ENCODE results near the gene FLNA. TPM values are rescaled to one million over a fixed set of nuclear protein-coding genes. Genes with fewer than 3 reads are reported as not detected.

Gene FLNA
- 1,220 and 1,461 TPM in 2 replicates for total RNA-seq

GRCh38 chrX:154374313-154375155 is at the start of gene FLNA:
Gene FLNA (minus strand): TSS chrX:154374634. CDS start chrX:154371245, 3,389 bp downstream.

GRCh38 chrX:154409222-154409871 is 34.9 kb upstream of the FLNA start, which contains the start of gene DNASE1L1:
Gene DNASE1L1 (minus strand): TSS chrX:154409254. CDS start chrX:154405568, 3,686 bp downstream.

GRCh38 chrX:154397888-154398667 is 23.6 kb upstream of the FLNA start, which contains the start of gene RPL10:
Gene RPL10 (plus strand): TSS chrX:154398377. CDS start chrX:154398520, 143 bp downstream.

GRCh38 chrX:154378799-154379568 is 4.5 kb upstream of the FLNA start, which contains the start of gene EMD:
Gene EMD (plus strand): TSS chrX:154379295. CDS start chrX:154379485, 190 bp downstream.

Small RNA genes within 50 kb of the gene (small RNA-seq; reads per million reads assigned to genes)
- gene SNORA70: not detected

Other genes with a start within 250 kb of the FLNA start
- not detected in 2 replicates for gene OPN1LW, start 230.4 kb downstream of the FLNA start, total RNA-seq
- not detected in 2 replicates for gene OPN1MW, start 192.0 kb downstream of the FLNA start, total RNA-seq
- not detected in 2 replicates for gene OPN1MW2, start 154.9 kb downstream of the FLNA start, total RNA-seq
- not detected in 2 replicates for gene OPN1MW3, start 117.1 kb downstream of the FLNA start, total RNA-seq
- not detected in 2 replicates for gene TEX28, start 79.5 kb downstream of the FLNA start, total RNA-seq
- not detected in 2 replicates for gene TKTL1, start 78.8 kb downstream of the FLNA start, total RNA-seq
- 32.7 and 38.5 TPM in 2 replicates for gene EMD, start 4.7 kb upstream of the FLNA start, total RNA-seq
- gene RPL10, start 23.7 kb upstream of the FLNA start, total RNA-seq: 1,085 and 1,649 TPM in 2 replicates
- gene DNASE1L1, start 34.6 kb upstream of the FLNA start, total RNA-seq: 18.0 and 28.2 TPM in 2 replicates
- 18.4 and 20.9 TPM in 2 replicates for gene TAFAZZIN, start 36.9 kb upstream of the FLNA start, total RNA-seq
- 35.6 and 39.3 TPM in 2 replicates for gene ATP6AP1, start 54.0 kb upstream of the FLNA start, total RNA-seq
- gene GDI1, start 62.5 kb upstream of the FLNA start, total RNA-seq: 63.2 and 69.0 TPM in 2 replicates
- gene FAM50A, start 69.5 kb upstream of the FLNA start, total RNA-seq: 34.9 and 35.2 TPM in 2 replicates
- gene PLXNA3, start 83.6 kb upstream of the FLNA start, total RNA-seq: 13.2 and 16.2 TPM in 2 replicates
- gene LAGE3, start 104.6 kb upstream of the FLNA start, total RNA-seq: 9.0 and 9.2 TPM in 2 replicates
- 37.5 and 37.7 TPM in 2 replicates for gene UBL4A, start 112.0 kb upstream of the FLNA start, total RNA-seq
- 28.0 and 28.7 TPM in 2 replicates for gene SLC10A3, start 116.0 kb upstream of the FLNA start, total RNA-seq
- 23.3 and 25.0 TPM in 2 replicates for gene FAM3A, start 141.6 kb upstream of the FLNA start, total RNA-seq
- gene G6PD, start 172.2 kb upstream of the FLNA start, total RNA-seq: 145 and 151 TPM in 2 replicates
- 17.2 and 19.8 TPM in 2 replicates for gene IKBKG, start 173.0 kb upstream of the FLNA start, total RNA-seq
- not detected in 2 replicates for gene CTAG1A, start 210.5 kb upstream of the FLNA start, total RNA-seq
- gene CTAG1B, start 244.6 kb upstream of the FLNA start, total RNA-seq: not detected in 2 replicates

All from subcutaneous preadipocyte (primary cell).